GM23338 (cell line): Measurements from ENCODE around the gene BPIFB1. TPM values are rescaled to one million over a fixed set of nuclear protein-coding genes. Genes with fewer than 3 reads are reported as not detected.

Source experiments
- ATAC-seq: fragments of 200-7000 bp; cut with Tn5 transposase; 3 replicates; pipeline ENCODE4 v1.9.1; 2020
- DNase-seq: peaks from one replicate; pipeline ENCODE4 v3.0.0-alpha.2; 2015; ENCODE audit warnings: low spot score
- H2AFZ ChIP-seq: fragments of 200-600 bp; sonication (generic); 2 replicates; pipeline ENCODE4 v1.8.0; 2016; ENCODE audit warnings: antibody characterized with exemption, mild to moderate bottlenecking, moderate library complexity
- H3F3A ChIP-seq: fragments of 200-600 bp; sonication (generic); replicated peaks from 2 replicates; pipeline ENCODE4 v1.8.0; 2017; ENCODE audit warnings: antibody characterized with exemption, mixed run types, low read depth
- H3K27ac ChIP-seq: fragments of 200-600 bp; sonication (generic); 2 replicates; pipeline ENCODE4 v1.6.1; 2016; ENCODE audit warnings: low read depth
- H3K27me3 ChIP-seq: fragments of 200-600 bp; sonication (generic); 2 replicates; pipeline ENCODE4 v1.8.0; 2016; ENCODE audit warnings: mild to moderate bottlenecking, mixed run types, moderate library complexity; ENCODE audit not compliant: insufficient read depth
- H3K36me3 ChIP-seq: fragments of 200-600 bp; sonication (generic); 2 replicates; pipeline ENCODE4 v1.8.0; 2016; ENCODE audit warnings: mild to moderate bottlenecking; ENCODE audit not compliant: insufficient read depth
- H3K4me1 ChIP-seq: fragments of 200-600 bp; sonication (generic); 2 replicates; pipeline ENCODE4 v1.8.0; 2016; ENCODE audit warnings: mild to moderate bottlenecking, moderate library complexity; ENCODE audit not compliant: insufficient read depth
- H3K4me2 ChIP-seq: fragments of 200-600 bp; sonication (generic); 2 replicates; pipeline ENCODE4 v1.7.1; 2017; ENCODE audit warnings: mixed run types
- H3K4me3 ChIP-seq: fragments of 200-600 bp; sonication (generic); 2 replicates; pipeline ENCODE4 v1.6.1; 2016; ENCODE audit warnings: mixed run types
- H3K79me2 ChIP-seq: fragments of 200-600 bp; sonication (generic); replicated peaks from 2 replicates; pipeline ENCODE4 v1.8.0; 2017; ENCODE audit warnings: mild to moderate bottlenecking; ENCODE audit not compliant: insufficient read depth
- H3K9me2 ChIP-seq: fragments of 200-600 bp; sonication (generic); 2 replicates; pipeline ENCODE4 v1.8.0; 2017; ENCODE audit not compliant: insufficient read depth
- H4K20me1 ChIP-seq: fragments of 200-600 bp; sonication (generic); replicated peaks from 2 replicates; pipeline ENCODE4 v1.8.0; 2017; ENCODE audit warnings: mild to moderate bottlenecking; ENCODE audit not compliant: insufficient read depth
- H3K27ac Mint-ChIP-seq: 2 replicates; pipeline ENCODE4 v1.8.0; 2020; ENCODE audit warnings: inconsistent platforms, mild to moderate bottlenecking, moderate library complexity, mixed read lengths
- H3K27me3 Mint-ChIP-seq: 3 replicates; pipeline ENCODE4 v1.8.0; 2022; ENCODE audit warnings: low read depth, mild to moderate bottlenecking, moderate library complexity, mixed read lengths, inconsistent platforms; ENCODE audit not compliant: insufficient read depth, poor library complexity
- H3K36me3 Mint-ChIP-seq: 3 replicates; pipeline ENCODE4 v1.8.0; 2021; ENCODE audit warnings: low read depth, mild to moderate bottlenecking, inconsistent platforms, moderate library complexity, mixed read lengths
- H3K4me1 Mint-ChIP-seq: 3 replicates; pipeline ENCODE4 v1.8.0; 2020; ENCODE audit warnings: mild to moderate bottlenecking, inconsistent platforms, mixed read lengths
- H3K4me3 Mint-ChIP-seq: 3 replicates; pipeline ENCODE4 v1.8.0; 2021; ENCODE audit warnings: moderate library complexity, mild to moderate bottlenecking, inconsistent platforms, mixed read lengths
- H3K9me3 Mint-ChIP-seq: 3 replicates; pipeline ENCODE4 v1.8.0; 2020; ENCODE audit warnings: moderate library complexity, mild to moderate bottlenecking, inconsistent platforms, mixed read lengths
- CREB1 ChIP-seq: fragments of 250-450 bp; sonication (Bioruptor Pico); IDR thresholded peaks from 2 replicates; pipeline ENCODE4 v1.5.0; 2020; ENCODE audit warnings: low read depth, mild to moderate bottlenecking, moderate library complexity
- EZH2 ChIP-seq: fragments of 200-600 bp; sonication (generic); IDR thresholded peaks from one replicate; pipeline ENCODE4 v1.8.0; 2017; ENCODE audit warnings: antibody characterized with exemption, mild to moderate bottlenecking, low read depth; ENCODE audit not compliant: unreplicated experiment
- EZH2phosphoT487 ChIP-seq: fragments of 200-600 bp; sonication (generic); IDR thresholded peaks from one replicate; pipeline ENCODE4 v1.8.1; 2018; ENCODE audit warnings: antibody characterized with exemption; ENCODE audit not compliant: unreplicated experiment
- JUNB ChIP-seq: IDR thresholded peaks from one replicate; pipeline ENCODE4 v1.6.1; 2016; ENCODE audit warnings: antibody characterized with exemption; ENCODE audit not compliant: unreplicated experiment
- NANOG ChIP-seq: IDR thresholded peaks from 2 replicates; pipeline ENCODE4 v1.6.1; 2016; ENCODE audit warnings: antibody characterized with exemption, borderline replicate concordance
- POLR2AphosphoS5 ChIP-seq: IDR thresholded peaks from 2 replicates; pipeline ENCODE4 v1.6.1; 2016; ENCODE audit warnings: antibody characterized with exemption, low read depth
- ZNF114 ChIP-seq: fragments of 250-450 bp; sonication (Bioruptor Pico); IDR thresholded peaks from 2 replicates; pipeline ENCODE4 v1.5.0; 2020; ENCODE audit warnings: mild to moderate bottlenecking, moderate library complexity
- ZNF331 ChIP-seq: fragments of 250-450 bp; sonication (Bioruptor Pico); IDR thresholded peaks from 2 replicates; pipeline ENCODE4 v1.5.0; 2020; ENCODE audit warnings: low read depth, mild to moderate bottlenecking, moderate library complexity
- ZNF462 ChIP-seq: fragments of 250-450 bp; sonication (Bioruptor Pico); IDR thresholded peaks from 2 replicates; pipeline ENCODE4 v1.5.0; 2020; ENCODE audit warnings: mild to moderate bottlenecking, moderate library complexity
- polyA plus RNA-seq: library from polyadenylated mRNA; unstranded; fragments of >200 nt; fragmentation: Nextera tagmentation; extraction: Ambion mirVana; gene quantifications from 2 replicates; pipeline ENCODE4 v1.2.1, GENCODE V29; 2016
- total RNA-seq: library from RNA; depleted of rRNA; stranded (reverse); fragments of >200 nt; shearing (Covaris generic); gene quantifications from 2 replicates; pipeline ENCODE4 v1.2.3, GENCODE V29; 2014
- TF ChIP-seq, protein P1 (sequence below): IDR thresholded peaks from 2 replicates; pipeline ENCODE4 v1.6.1; 2016; ENCODE audit warnings: antibody characterized with exemption
- TF ChIP-seq, protein P2 (sequence below): IDR thresholded peaks from one replicate; pipeline ENCODE4 v1.6.1; 2018; ENCODE audit warnings: antibody characterized with exemption; ENCODE audit not compliant: unreplicated experiment

BPIFB1 gene
- total and polyA plus RNA-seq, 2 experiments from 2014 or later = not detected

GRCh38 chr20:33263784-33264183, 19.2 kb upstream of the BPIFB1 start:
- H3F3A ChIP-seq = no peaks in the 10 kb centered on the region
- no peak overlapping the region for H2AFZ ChIP-seq
- no peak overlapping the region for H3K27ac ChIP-seq
- ATAC-seq (no peak), DNase-seq (no peak)
- H3K4me1 ChIP-seq = no peaks in the 10 kb centered on the region
- H3K4me3 Mint-ChIP-seq = no peak overlapping the region
- peaks cover 3% of the 10 kb centered on the region; the same call in 1 of the 3 replicates for H3K9me3 Mint-ChIP-seq
- H3K36me3 ChIP-seq = no peaks in the 10 kb centered on the region
- H3K27ac Mint-ChIP-seq = no peak overlapping the region
- H3K4me2 ChIP-seq = no peak overlapping the region
- H3K4me3 ChIP-seq = no peak overlapping the region
- H3K27me3 Mint-ChIP-seq = peaks cover 12% of the 10 kb centered on the region
- H3K27me3 ChIP-seq = no peaks in the 10 kb centered on the region
- peaks cover 3% of the 10 kb centered on the region; the same call in 1 of the 2 replicates for H4K20me1 ChIP-seq
- H3K9me2 ChIP-seq = peaks cover 3% of the 10 kb centered on the region; the same call in 1 of the 2 replicates
- H3K79me2 ChIP-seq = no peaks in the 10 kb centered on the region
- no peaks in the 10 kb centered on the region; the same call in 2 of the 3 replicates for H3K4me1 Mint-ChIP-seq
- TF ChIP-seq POLR2AphosphoS5 = no peak
- no peak for TF ChIP-seq CREB1 (CRISPR knock-in tag)
- TF ChIP-seq NANOG = no peak
- TF ChIP-seq, protein P1, sequence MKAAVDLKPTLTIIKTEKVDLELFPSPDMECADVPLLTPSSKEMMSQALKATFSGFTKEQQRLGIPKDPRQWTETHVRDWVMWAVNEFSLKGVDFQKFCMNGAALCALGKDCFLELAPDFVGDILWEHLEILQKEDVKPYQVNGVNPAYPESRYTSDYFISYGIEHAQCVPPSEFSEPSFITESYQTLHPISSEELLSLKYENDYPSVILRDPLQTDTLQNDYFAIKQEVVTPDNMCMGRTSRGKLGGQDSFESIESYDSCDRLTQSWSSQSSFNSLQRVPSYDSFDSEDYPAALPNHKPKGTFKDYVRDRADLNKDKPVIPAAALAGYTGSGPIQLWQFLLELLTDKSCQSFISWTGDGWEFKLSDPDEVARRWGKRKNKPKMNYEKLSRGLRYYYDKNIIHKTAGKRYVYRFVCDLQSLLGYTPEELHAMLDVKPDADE = no peak
- no peak for TF ChIP-seq EZH2
- TF ChIP-seq ZNF331 (CRISPR knock-in tag) = no peak
- TF ChIP-seq JUNB = no peak
- H3K36me3 Mint-ChIP-seq = no peaks in the 10 kb centered on the region

- Histone ChIP-seq H3K79me2 (no peaks in the 10 kb centered on the region), H3K27me3 (no peaks in the 10 kb centered on the region), H3K4me1 (no peaks in the 10 kb centered on the region), H3F3A (no peaks in the 10 kb centered on the region), H3K27ac (no peak overlapping the region), H2AFZ (no peak overlapping the region), H3K9me2 (peaks cover 3% of the 10 kb centered on the region; the same call in 1 of the 2 replicates), H3K36me3 (no peaks in the 10 kb centered on the region), H3K4me3 (no peak overlapping the region), H4K20me1 (peaks cover 3% of the 10 kb centered on the region; the same call in 1 of the 2 replicates), H3K4me2 (no peak overlapping the region)
- no peak overlapping the region for H3K27ac Mint-ChIP-seq
- no peaks in the 10 kb centered on the region for H3K36me3 Mint-ChIP-seq
- no peaks in the 10 kb centered on the region; the same call in 2 of the 3 replicates for H3K4me1 Mint-ChIP-seq
- H3K4me3 Mint-ChIP-seq = no peak overlapping the region
- H3K27me3 Mint-ChIP-seq = peaks cover 10% of the 10 kb centered on the region
- no peaks in the 10 kb centered on the region for H3K9me3 Mint-ChIP-seq
- no peak for ATAC-seq
- no peak for DNase-seq
- TF ChIP-seq ZNF331 (CRISPR knock-in tag) (no peak), ZNF462 (CRISPR knock-in tag) (no peak), CREB1 (CRISPR knock-in tag) (no peak), EZH2 (no peak), ZNF114 (CRISPR knock-in tag) (no peak), EZH2phosphoT487 (no peak), JUNB (no peak), POLR2AphosphoS5 (no peak)
- TF ChIP-seq, protein P2, sequence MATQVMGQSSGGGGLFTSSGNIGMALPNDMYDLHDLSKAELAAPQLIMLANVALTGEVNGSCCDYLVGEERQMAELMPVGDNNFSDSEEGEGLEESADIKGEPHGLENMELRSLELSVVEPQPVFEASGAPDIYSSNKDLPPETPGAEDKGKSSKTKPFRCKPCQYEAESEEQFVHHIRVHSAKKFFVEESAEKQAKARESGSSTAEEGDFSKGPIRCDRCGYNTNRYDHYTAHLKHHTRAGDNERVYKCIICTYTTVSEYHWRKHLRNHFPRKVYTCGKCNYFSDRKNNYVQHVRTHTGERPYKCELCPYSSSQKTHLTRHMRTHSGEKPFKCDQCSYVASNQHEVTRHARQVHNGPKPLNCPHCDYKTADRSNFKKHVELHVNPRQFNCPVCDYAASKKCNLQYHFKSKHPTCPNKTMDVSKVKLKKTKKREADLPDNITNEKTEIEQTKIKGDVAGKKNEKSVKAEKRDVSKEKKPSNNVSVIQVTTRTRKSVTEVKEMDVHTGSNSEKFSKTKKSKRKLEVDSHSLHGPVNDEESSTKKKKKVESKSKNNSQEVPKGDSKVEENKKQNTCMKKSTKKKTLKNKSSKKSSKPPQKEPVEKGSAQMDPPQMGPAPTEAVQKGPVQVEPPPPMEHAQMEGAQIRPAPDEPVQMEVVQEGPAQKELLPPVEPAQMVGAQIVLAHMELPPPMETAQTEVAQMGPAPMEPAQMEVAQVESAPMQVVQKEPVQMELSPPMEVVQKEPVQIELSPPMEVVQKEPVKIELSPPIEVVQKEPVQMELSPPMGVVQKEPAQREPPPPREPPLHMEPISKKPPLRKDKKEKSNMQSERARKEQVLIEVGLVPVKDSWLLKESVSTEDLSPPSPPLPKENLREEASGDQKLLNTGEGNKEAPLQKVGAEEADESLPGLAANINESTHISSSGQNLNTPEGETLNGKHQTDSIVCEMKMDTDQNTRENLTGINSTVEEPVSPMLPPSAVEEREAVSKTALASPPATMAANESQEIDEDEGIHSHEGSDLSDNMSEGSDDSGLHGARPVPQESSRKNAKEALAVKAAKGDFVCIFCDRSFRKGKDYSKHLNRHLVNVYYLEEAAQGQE = no peak
Measured at GRCh38 chr20:33267701-33268100, 15.3 kb upstream of the BPIFB1 start.
